PC-3 (cell line): ENCODE data around the gene AKR1B15.
"Not testable (repeated sequence)": the region's sequence is repeated elsewhere in the genome, so short reads cannot be mapped to it uniquely, and the experiment has no call there.

ENCODE experiments used
- CTCF ChIP-seq: fragments of 300-600 bp; sonication (generic); conservative IDR thresholded peaks from 2 replicates; pipeline ENCODE4 v1.5.1; 2017; ENCODE audit warnings: antibody characterized with exemption, low read depth, mild to moderate bottlenecking, low read length
- EZH2 ChIP-seq: fragments of 300-600 bp; sonication (generic); IDR thresholded peaks from one replicate; pipeline ENCODE4 v1.6.1; 2017; ENCODE audit warnings: antibody characterized with exemption, mild to moderate bottlenecking, low read length; ENCODE audit not compliant: unreplicated experiment
- EZH2phosphoT487 ChIP-seq: fragments of 300-600 bp; sonication (generic); IDR thresholded peaks from 2 replicates; pipeline ENCODE4 v1.6.1; 2018; ENCODE audit warnings: mild to moderate bottlenecking, antibody characterized with exemption, low read length, borderline replicate concordance

- TF ChIP-seq CTCF, EZH2, EZH2phosphoT487: not testable (repeated sequence)
Observed at GRCh38 chr7:134541501-134542194, 7.3 kb upstream of the AKR1B15 start.
